ENCODE results near the gene NPR3.

GRCh38 chr5:32709750-32710549 is 1.2 kb upstream of the NPR3 start:
- TF ChIP-seq CTCF (IDR thresholded peaks at IDR 0.05), result peak; percentile 27 to 62 (median 61)
- TF ChIP-seq POLR2A (IDR thresholded peaks at IDR 0.05), result no peak
